GM12878 (cell line): Measurements from ENCODE around the gene CNDP1. TPM values are rescaled to one million over a fixed set of nuclear protein-coding genes. Genes with fewer than 3 reads are reported as not detected.

Source experiments
- ATAC-seq: fragments of 200-7000 bp; cut with Tn5 transposase; 3 replicates; pipeline ENCODE4 v1.9.1; 2020; ENCODE audit warnings: mild to moderate bottlenecking, moderate library complexity
- BruUV-seq: library from RNA; stranded (reverse); fragments of 400-500 nt; replicated peaks from 2 replicates; lab custom pipeline; 2021; lab: Mats Ljungman, UMichigan
- CTCF ChIA-PET: fragments of 300-600 bp; sonication (Branson Sonifier 250); formaldehyde crosslinking; extraction: SDS; loops from one replicate; lab custom pipeline; 2021; ENCODE audit warnings: inconsistent platforms; lab: Yijun Ruan, JAX
- POLR2A ChIA-PET: fragments of 350-600 bp; formaldehyde crosslinking; extraction: SDS; loops from one replicate; lab custom pipeline; 2021; ENCODE audit warnings: inconsistent platforms; lab: Charles Lee
- RAD21 ChIA-PET: fragments of 300-600 bp; sonication (Branson Sonifier 250); formaldehyde crosslinking; loops from one replicate; lab custom pipeline; 2023; ENCODE audit warnings: antibody characterized with exemption; ENCODE audit not compliant: unreplicated experiment; lab: Charles Lee
- SMC1A ChIA-PET: fragments of 300-600 bp; sonication (Branson Sonifier 250); formaldehyde crosslinking; loops from one replicate; lab custom pipeline; 2023; ENCODE audit not compliant: unreplicated experiment, uncharacterized antibody; lab: Charles Lee
- DNase-seq: peaks from one replicate; pipeline ENCODE4 v3.0.0-alpha.2; 2011; ENCODE audit warnings: low read depth, low spot score
- FAIRE-seq: peaks from 3 replicates; lab custom pipeline; 2011; peaks lifted over from hg19 to GRCh38; lab: Jason Lieb, UNC
- H2AFZ ChIP-seq: 2 replicates; pipeline ENCODE4 v1.6.0; 2011; ENCODE audit warnings: low read depth, low read length, control low read depth; ENCODE audit not compliant: control insufficient read depth
- H3K27ac ChIP-seq: 2 replicates; pipeline ENCODE4 v1.5.1; 2011; ENCODE audit warnings: control low read depth; ENCODE audit not compliant: control insufficient read depth, insufficient read depth
- H3K27me3 ChIP-seq, 2 experiments: replicated peaks in 1 of 2; 2 replicates each; pipeline versions ENCODE4 v1.6.0 to v1.6.1; 2011; ENCODE audit warnings: low read length in 1 of 2; ENCODE audit not compliant: control insufficient read depth in 2 of 2, insufficient read depth in 2 of 2
- H3K36me3 ChIP-seq, 2 experiments: 2 replicates each; pipeline ENCODE4 v1.5.1; 2011; ENCODE audit warnings: low read length in 1 of 2; ENCODE audit not compliant: control insufficient read depth in 2 of 2, insufficient read depth in 2 of 2
- H3K4me1 ChIP-seq: 2 replicates; pipeline ENCODE4 v1.6.1; 2011; ENCODE audit warnings: mild to moderate bottlenecking, low read length, moderate library complexity, mixed read lengths; ENCODE audit not compliant: control insufficient read depth, insufficient read depth
- H3K4me2 ChIP-seq: 2 replicates; pipeline ENCODE4 v1.6.0; 2011; ENCODE audit warnings: control low read depth; ENCODE audit not compliant: control insufficient read depth, insufficient read depth
- H3K4me3 ChIP-seq: fragments of 200-600 bp; sonication (generic); 2 replicates; pipeline ENCODE4 v1.5.1; 2016
- H3K79me2 ChIP-seq: 2 replicates; pipeline ENCODE4 v1.6.0; 2011; ENCODE audit warnings: low read length; ENCODE audit not compliant: control insufficient read depth, insufficient read depth
- H3K9ac ChIP-seq: 2 replicates; pipeline ENCODE4 v1.8.0; 2011; ENCODE audit warnings: low read length, control low read depth, mixed read lengths; ENCODE audit not compliant: control insufficient read depth, insufficient read depth
- H3K9me3 ChIP-seq: replicated peaks from 3 replicates; pipeline ENCODE4 v1.5.1; 2011; ENCODE audit warnings: mild to moderate bottlenecking, low read length; ENCODE audit not compliant: control insufficient read depth, insufficient read depth
- H4K20me1 ChIP-seq: 2 replicates; pipeline ENCODE4 v1.6.0; 2011; ENCODE audit not compliant: control insufficient read depth, insufficient read depth
- CHD1 ChIP-seq: IDR thresholded peaks from 2 replicates; pipeline ENCODE4 v1.6.1; 2012; ENCODE audit warnings: low read depth, low read length, improper control_type of control experiment
- EP300 ChIP-seq, 2 experiments: fragments of 150-350 bp in 1 of 2; IDR thresholded peaks; 2 replicates each; pipeline ENCODE4 v1.6.1; 2011 to 2012; ENCODE audit warnings: low read depth in 2 of 2, low read length in 2 of 2, borderline replicate concordance in 1 of 2, improper control_type of control experiment in 1 of 2, inconsistent platforms in 1 of 2; ENCODE audit not compliant: control insufficient read depth in 1 of 2
- JUNB ChIP-seq: IDR thresholded peaks from 2 replicates; pipeline ENCODE4 v1.6.1; 2016; ENCODE audit warnings: antibody characterized with exemption, mild to moderate bottlenecking
- SREBF1 ChIP-seq: IDR thresholded peaks from 2 replicates; pipeline ENCODE4 v1.6.1; 2012; ENCODE audit warnings: mild to moderate bottlenecking, low read length
- SUZ12 ChIP-seq: fragments of 200-600 bp; sonication (generic); IDR thresholded peaks from one replicate; pipeline ENCODE4 v1.6.1; 2018; ENCODE audit warnings: antibody characterized with exemption, mild to moderate bottlenecking; ENCODE audit not compliant: unreplicated experiment
- WGBS: methylation state at CpG from one replicate; pipeline ENCODE4 v1.1.6; 2016; ENCODE audit warnings: low lambda C conversion rate; ENCODE audit not compliant: insufficient replicate concordance, insufficient coverage; ENCODE audit errors: missing lambda C conversion rate; 5-methylcytosine and 5-hydroxymethylcytosine counted together
- in situ Hi-C: fragments of 300-500 bp; cut with MboI; formaldehyde crosslinking; loops from 9 replicates; pipeline ENCODE4 v1.14.3; 2018; ENCODE audit warnings: mixed read lengths
- intact Hi-C: fragments of 100-400 bp; cut with micrococcal nuclease; formaldehyde crosslinking; loops from one replicate; pipeline ENCODE4 v1.14.2; 2022; ENCODE audit not compliant: unreplicated experiment
- polyA plus RNA-seq, 11 experiments: library from polyadenylated mRNA; depleted of rRNA in 4 of 11; unstranded in 6 of 11; stranded (reverse) in 5 of 11; fragments of >200 nt; fragmentation: Nextera tagmentation in 4 of 11; fragmentation: Illumina TruSeq in 1 of 11; extraction: Ambion mirVana in 4 of 11; extraction: Trizol in 1 of 11; gene quantifications; 1 replicate in 1 of 11; 2 replicates in 10 of 11; pipeline versions ENCODE4 v1.2.1 to v1.2.3, GENCODE V29; 2011 to 2016; ENCODE audit warnings: inconsistent platforms in 2 of 11, missing spikeins in 2 of 11, low read depth in 1 of 11
- total RNA-seq, 4 experiments: library from RNA; depleted of rRNA in 3 of 4; stranded (reverse); fragments of >200 nt in 3 of 4; fragmentation: Illumina TruSeq in 1 of 4; extraction: Trizol in 1 of 4; gene quantifications; 2 replicates each; pipeline versions ENCODE4 v1.2.1 to v1.2.3, GENCODE V29; 2013 to 2021
- TF ChIP-seq, protein P1 (sequence below): fragments of 450-650 bp; conservative IDR thresholded peaks from 2 replicates; pipeline ENCODE4 v1.6.1; 2017; ENCODE audit warnings: mild to moderate bottlenecking, moderate library complexity
- TF ChIP-seq, protein P2 (sequence below): IDR thresholded peaks from 2 replicates; pipeline ENCODE4 v1.6.1; 2011; ENCODE audit warnings: borderline replicate concordance, low read depth, mild to moderate bottlenecking, moderate library complexity, mixed read lengths, low read length; ENCODE audit not compliant: insufficient read depth; ENCODE audit errors: extremely low read length
- TF ChIP-seq, protein P3 (sequence below): fragments of 450-650 bp; formaldehyde crosslinking; IDR thresholded peaks from 2 replicates; pipeline ENCODE4 v1.4.0; 2020; ENCODE audit warnings: mild to moderate bottlenecking, moderate library complexity
- TF ChIP-seq, protein P4 (sequence below), 3 experiments: IDR thresholded peaks in 2 of 3; conservative IDR thresholded peaks in 1 of 3; 2 replicates each; pipeline ENCODE4 v1.5.1; 2011; ENCODE audit warnings: low read depth in 3 of 3, low read length in 3 of 3, mild to moderate bottlenecking in 3 of 3, control low read depth in 2 of 3, moderate library complexity in 2 of 3, inconsistent platforms in 1 of 3, mixed read lengths in 1 of 3; ENCODE audit not compliant: control insufficient read depth in 2 of 3, insufficient read depth in 1 of 3; ENCODE audit errors: extremely low read depth in 1 of 3
- TF ChIP-seq, protein P5 (sequence below): fragments of 450-650 bp; IDR thresholded peaks from 2 replicates; pipeline ENCODE4 v1.6.1; 2017; ENCODE audit warnings: low read depth, mild to moderate bottlenecking, moderate library complexity
- TF ChIP-seq, protein P6 (sequence below): fragments of 450-650 bp; IDR thresholded peaks from 2 replicates; pipeline ENCODE4 v1.6.1; 2016; ENCODE audit warnings: mild to moderate bottlenecking

CNDP1 gene
- total and polyA plus RNA-seq, 10 of the 15 experiments (the other 5 are each of a cell fraction or from before 2014, with no cell fraction given) = 0.04 to 0.05 TPM; not detected in 8

DNA sequence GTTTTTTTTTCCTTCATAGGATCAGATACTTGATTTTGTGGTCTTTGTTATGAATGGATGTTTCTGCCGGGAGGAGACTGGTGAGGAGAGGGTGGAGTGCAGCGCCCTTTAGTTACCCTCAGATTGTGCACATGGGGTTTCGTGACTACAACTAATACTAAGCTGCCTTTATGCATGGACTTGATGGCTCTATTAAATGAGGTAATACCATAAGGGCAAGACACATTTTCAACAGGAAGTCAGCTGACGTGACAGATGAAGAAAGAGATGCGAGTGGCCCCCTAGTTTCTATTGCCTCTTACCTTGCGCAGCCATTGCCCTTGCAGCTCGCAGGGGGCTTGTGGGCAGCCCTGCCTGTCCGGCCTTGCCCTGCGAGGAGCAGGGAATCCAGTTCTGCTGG is 87.8 kb downstream of the CNDP1 start:
- DNase-seq (no peak), FAIRE-seq (no peak), ATAC-seq (no peak)
- no peak overlapping the region for H3K4me2 ChIP-seq
- no peak overlapping the region for H3K4me3 ChIP-seq
- H3K9ac ChIP-seq = no peak overlapping the region
- WGBS = 74% methylated on average over 9 of the region's 9 CpGs
- H3K27me3 ChIP-seq = no peaks in the 10 kb centered on the region
- RAD21 ChIA-PET = no interaction called here
- H3K9me3 ChIP-seq = no peaks in the 10 kb centered on the region
- intact Hi-C loops = no loop called here
- SMC1A ChIA-PET = no interaction called here
- in situ Hi-C loops = no loop called here
- no peaks in the 10 kb centered on the region for H4K20me1 ChIP-seq
- no peaks in the 10 kb centered on the region for H3K4me1 ChIP-seq
- H2AFZ ChIP-seq = no peak overlapping the region
- POLR2A ChIA-PET = no interaction called here
- CTCF ChIA-PET = no interaction called here
- no peak overlapping the region for H3K27ac ChIP-seq
- no peaks in the 10 kb centered on the region for H3K36me3 ChIP-seq
- BruUV-seq = no TSS peak
- H3K79me2 ChIP-seq = peaks cover 3% of the 10 kb centered on the region
- no peak for TF ChIP-seq CHD1
- TF ChIP-seq, protein P1, sequence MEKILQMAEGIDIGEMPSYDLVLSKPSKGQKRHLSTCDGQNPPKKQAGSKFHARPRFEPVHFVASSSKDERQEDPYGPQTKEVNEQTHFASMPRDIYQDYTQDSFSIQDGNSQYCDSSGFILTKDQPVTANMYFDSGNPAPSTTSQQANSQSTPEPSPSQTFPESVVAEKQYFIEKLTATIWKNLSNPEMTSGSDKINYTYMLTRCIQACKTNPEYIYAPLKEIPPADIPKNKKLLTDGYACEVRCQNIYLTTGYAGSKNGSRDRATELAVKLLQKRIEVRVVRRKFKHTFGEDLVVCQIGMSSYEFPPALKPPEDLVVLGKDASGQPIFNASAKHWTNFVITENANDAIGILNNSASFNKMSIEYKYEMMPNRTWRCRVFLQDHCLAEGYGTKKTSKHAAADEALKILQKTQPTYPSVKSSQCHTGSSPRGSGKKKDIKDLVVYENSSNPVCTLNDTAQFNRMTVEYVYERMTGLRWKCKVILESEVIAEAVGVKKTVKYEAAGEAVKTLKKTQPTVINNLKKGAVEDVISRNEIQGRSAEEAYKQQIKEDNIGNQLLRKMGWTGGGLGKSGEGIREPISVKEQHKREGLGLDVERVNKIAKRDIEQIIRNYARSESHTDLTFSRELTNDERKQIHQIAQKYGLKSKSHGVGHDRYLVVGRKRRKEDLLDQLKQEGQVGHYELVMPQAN = no peak
- TF ChIP-seq, protein P2, sequence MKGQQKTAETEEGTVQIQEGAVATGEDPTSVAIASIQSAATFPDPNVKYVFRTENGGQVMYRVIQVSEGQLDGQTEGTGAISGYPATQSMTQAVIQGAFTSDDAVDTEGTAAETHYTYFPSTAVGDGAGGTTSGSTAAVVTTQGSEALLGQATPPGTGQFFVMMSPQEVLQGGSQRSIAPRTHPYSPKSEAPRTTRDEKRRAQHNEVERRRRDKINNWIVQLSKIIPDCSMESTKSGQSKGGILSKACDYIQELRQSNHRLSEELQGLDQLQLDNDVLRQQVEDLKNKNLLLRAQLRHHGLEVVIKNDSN = no peak
- TF ChIP-seq JUNB = no peak
- no peak for TF ChIP-seq SUZ12
- TF ChIP-seq, protein P3, sequence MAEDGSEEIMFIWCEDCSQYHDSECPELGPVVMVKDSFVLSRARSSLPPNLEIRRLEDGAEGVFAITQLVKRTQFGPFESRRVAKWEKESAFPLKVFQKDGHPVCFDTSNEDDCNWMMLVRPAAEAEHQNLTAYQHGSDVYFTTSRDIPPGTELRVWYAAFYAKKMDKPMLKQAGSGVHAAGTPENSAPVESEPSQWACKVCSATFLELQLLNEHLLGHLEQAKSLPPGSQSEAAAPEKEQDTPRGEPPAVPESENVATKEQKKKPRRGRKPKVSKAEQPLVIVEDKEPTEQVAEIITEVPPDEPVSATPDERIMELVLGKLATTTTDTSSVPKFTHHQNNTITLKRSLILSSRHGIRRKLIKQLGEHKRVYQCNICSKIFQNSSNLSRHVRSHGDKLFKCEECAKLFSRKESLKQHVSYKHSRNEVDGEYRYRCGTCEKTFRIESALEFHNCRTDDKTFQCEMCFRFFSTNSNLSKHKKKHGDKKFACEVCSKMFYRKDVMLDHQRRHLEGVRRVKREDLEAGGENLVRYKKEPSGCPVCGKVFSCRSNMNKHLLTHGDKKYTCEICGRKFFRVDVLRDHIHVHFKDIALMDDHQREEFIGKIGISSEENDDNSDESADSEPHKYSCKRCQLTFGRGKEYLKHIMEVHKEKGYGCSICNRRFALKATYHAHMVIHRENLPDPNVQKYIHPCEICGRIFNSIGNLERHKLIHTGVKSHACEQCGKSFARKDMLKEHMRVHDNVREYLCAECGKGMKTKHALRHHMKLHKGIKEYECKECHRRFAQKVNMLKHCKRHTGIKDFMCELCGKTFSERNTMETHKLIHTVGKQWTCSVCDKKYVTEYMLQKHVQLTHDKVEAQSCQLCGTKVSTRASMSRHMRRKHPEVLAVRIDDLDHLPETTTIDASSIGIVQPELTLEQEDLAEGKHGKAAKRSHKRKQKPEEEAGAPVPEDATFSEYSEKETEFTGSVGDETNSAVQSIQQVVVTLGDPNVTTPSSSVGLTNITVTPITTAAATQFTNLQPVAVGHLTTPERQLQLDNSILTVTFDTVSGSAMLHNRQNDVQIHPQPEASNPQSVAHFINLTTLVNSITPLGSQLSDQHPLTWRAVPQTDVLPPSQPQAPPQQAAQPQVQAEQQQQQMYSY (CRISPR knock-in tag) = no peak
- TF ChIP-seq, protein P4, sequence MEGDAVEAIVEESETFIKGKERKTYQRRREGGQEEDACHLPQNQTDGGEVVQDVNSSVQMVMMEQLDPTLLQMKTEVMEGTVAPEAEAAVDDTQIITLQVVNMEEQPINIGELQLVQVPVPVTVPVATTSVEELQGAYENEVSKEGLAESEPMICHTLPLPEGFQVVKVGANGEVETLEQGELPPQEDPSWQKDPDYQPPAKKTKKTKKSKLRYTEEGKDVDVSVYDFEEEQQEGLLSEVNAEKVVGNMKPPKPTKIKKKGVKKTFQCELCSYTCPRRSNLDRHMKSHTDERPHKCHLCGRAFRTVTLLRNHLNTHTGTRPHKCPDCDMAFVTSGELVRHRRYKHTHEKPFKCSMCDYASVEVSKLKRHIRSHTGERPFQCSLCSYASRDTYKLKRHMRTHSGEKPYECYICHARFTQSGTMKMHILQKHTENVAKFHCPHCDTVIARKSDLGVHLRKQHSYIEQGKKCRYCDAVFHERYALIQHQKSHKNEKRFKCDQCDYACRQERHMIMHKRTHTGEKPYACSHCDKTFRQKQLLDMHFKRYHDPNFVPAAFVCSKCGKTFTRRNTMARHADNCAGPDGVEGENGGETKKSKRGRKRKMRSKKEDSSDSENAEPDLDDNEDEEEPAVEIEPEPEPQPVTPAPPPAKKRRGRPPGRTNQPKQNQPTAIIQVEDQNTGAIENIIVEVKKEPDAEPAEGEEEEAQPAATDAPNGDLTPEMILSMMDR (IDR thresholded peaks at IDR 0.05 in 2 of 3, conservative IDR thresholded peaks at IDR 0.05 in 1 of 3; ENCODE audit: control insufficient read depth in 2 of 3, extremely low read depth in 1 of 3, insufficient read depth in 1 of 3, low read depth in 3 of 3, low read length in 3 of 3) = no peak
- TF ChIP-seq, protein P5, sequence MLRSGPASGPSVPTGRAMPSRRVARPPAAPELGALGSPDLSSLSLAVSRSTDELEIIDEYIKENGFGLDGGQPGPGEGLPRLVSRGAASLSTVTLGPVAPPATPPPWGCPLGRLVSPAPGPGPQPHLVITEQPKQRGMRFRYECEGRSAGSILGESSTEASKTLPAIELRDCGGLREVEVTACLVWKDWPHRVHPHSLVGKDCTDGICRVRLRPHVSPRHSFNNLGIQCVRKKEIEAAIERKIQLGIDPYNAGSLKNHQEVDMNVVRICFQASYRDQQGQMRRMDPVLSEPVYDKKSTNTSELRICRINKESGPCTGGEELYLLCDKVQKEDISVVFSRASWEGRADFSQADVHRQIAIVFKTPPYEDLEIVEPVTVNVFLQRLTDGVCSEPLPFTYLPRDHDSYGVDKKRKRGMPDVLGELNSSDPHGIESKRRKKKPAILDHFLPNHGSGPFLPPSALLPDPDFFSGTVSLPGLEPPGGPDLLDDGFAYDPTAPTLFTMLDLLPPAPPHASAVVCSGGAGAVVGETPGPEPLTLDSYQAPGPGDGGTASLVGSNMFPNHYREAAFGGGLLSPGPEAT = no peak
- no peak for TF ChIP-seq SREBF1
- TF ChIP-seq, protein P6, sequence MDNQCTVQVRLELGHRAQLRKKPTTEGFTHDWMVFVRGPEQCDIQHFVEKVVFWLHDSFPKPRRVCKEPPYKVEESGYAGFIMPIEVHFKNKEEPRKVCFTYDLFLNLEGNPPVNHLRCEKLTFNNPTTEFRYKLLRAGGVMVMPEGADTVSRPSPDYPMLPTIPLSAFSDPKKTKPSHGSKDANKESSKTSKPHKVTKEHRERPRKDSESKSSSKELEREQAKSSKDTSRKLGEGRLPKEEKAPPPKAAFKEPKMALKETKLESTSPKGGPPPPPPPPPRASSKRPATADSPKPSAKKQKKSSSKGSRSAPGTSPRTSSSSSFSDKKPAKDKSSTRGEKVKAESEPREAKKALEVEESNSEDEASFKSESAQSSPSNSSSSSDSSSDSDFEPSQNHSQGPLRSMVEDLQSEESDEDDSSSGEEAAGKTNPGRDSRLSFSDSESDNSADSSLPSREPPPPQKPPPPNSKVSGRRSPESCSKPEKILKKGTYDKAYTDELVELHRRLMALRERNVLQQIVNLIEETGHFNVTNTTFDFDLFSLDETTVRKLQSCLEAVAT = no peak
- no peak for TF ChIP-seq EP300 (IDR thresholded peaks at IDR 0.05; ENCODE audit: borderline replicate concordance in 1 of 2, control insufficient read depth in 1 of 2, low read depth in 2 of 2, low read length in 2 of 2)
